H1 (cell line): ENCODE data around the gene MBD5. TPM values are rescaled to one million over a fixed set of nuclear protein-coding genes. Genes with fewer than 3 reads are reported as not detected.

Source experiments
- JUN ChIP-seq: IDR thresholded peaks from 2 replicates; pipeline ENCODE4 v1.6.1; 2011; ENCODE audit warnings: low read depth, mild to moderate bottlenecking, improper control_type of control experiment, low read length
- RXRA ChIP-seq: IDR thresholded peaks from 2 replicates; pipeline ENCODE4 v1.6.1; 2011; ENCODE audit warnings: low read depth, mild to moderate bottlenecking, low read length, moderate library complexity; ENCODE audit not compliant: insufficient read depth
- polyA plus RNA-seq, 7 experiments: library from polyadenylated mRNA; depleted of rRNA in 3 of 7; stranded (reverse) in 5 of 7; unstranded in 2 of 7; fragments of >200 nt in 5 of 7; fragments of 200-250 nt in 2 of 7; gene quantifications; 1 replicate in 5 of 7; 2 replicates in 1 of 7; 4 replicates in 1 of 7; pipeline versions ENCODE4 v1.2.1 to v1.2.3, GENCODE V29; 2011 to 2013; ENCODE audit warnings: missing spikeins in 2 of 7, mixed read lengths in 2 of 7
- total RNA-seq: library from RNA; stranded (reverse); fragmentation: NEBNext Ultra II Directional; extraction: Animal tissue kit (Norgen Biotek cat#: 25700); gene quantifications from 2 replicates; pipeline ENCODE4 v1.2.1, GENCODE V29; 2021

Gene MBD5
- total and polyA plus RNA-seq, 2 of the 8 experiments (the other 6 are each of a cell fraction or from before 2014, with no cell fraction given), result 9.7 to 29.4 TPM

- TF ChIP-seq RXRA, result no peak
- TF ChIP-seq JUN, result no peak
Measured at GRCh38 chr2:148512501-148512900, 491.6 kb downstream of the MBD5 start (continued).
